ENCODE data around the gene CDH13.

The CDH13 gene

DNA sequence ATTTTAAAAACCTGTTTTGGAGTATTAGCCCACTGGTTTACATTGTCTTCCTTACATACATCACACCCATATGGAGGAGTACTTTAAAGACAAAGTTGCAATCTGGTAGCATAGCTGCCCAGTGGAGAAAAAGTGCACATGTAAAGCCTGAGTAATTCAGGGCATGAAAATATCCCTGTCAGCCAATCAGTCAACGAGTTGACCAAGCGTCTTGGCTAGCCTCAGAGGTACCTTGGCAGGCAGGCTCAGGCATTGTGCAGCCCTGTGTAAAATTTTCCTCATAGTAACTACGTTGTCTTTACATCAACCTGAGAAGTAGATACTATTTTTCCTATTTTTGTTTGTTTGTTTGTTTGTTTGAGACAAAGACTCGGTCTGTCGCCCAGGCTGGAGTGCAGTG lies 339.0 kb downstream of the CDH13 start:
- no peak for DNase-seq

- DNase-seq: no peak
These were observed 340.7 kb downstream of the CDH13 start for GRCh38 chr16:82967424-82967823.

- no peak for DNase-seq
These were observed 344.4 kb downstream of the CDH13 start for GRCh38 chr16:82971126-82971525.

GRCh38 chr16:82972331-82972919 lies 345.7 kb downstream of the CDH13 start:
- DNase-seq: no peak

GRCh38 chr16:82979406-82980111 lies 352.8 kb downstream of the CDH13 start:
- no peak for DNase-seq

DNA sequence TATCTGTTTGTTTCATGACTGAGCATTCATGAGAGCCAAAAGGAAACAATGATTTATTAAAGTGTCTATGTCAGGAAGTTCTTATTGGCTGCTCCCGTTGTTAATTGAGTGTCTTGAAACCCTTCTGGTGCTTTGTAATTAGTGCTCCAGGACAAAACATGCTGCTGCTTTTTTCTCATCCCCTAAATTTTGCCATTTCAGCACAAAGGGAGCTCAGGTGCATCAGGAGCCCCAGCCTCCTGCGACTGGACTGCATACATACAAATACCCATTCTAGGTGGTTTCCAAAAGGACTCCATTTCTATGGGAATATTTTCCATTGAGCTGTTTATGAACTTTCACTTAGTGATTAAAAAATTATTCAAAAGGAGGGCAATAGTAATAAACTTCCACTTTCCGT lies 354.0 kb downstream of the CDH13 start:
- no peak for DNase-seq

DNA sequence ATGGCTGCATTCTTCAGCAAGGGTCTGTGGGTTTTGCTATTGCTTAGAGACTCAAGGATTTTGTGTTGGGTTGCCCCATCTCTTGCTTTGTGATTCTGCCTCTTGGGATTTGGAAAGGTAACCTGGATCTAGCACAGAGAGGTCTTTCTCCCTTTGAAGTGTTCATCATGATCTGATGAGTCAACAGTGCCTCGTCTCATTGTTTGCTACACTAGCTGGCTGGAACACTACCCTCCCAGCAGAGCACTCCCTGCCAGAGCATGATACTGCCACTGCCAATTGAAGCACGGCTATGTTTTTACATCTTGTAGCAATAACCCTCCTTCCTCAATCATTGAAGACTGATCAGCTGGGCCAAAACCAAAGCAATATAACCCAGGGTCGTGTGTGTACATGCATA lies 361.0 kb downstream of the CDH13 start:
- no peak for DNase-seq

DNA sequence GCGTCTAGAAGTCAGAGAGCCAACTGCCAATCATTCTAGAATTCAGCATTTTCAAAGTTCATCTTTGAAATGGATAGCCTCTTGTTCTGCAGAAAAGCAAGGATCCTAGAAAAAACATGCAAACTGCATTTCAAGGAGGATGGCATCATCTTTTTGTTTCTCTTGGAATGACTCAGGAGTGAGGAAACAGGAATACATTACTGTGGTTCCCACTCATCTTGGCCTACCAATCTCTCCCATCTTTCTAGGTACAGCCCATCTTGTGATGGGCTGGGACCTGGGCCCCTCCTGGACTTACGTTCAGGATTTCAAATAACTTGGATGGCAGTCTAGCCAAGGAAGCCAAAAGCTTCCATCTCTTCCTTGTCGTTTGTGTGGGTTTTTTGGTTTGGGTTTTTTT lies 363.4 kb downstream of the CDH13 start:
- no peak for DNase-seq

DNA sequence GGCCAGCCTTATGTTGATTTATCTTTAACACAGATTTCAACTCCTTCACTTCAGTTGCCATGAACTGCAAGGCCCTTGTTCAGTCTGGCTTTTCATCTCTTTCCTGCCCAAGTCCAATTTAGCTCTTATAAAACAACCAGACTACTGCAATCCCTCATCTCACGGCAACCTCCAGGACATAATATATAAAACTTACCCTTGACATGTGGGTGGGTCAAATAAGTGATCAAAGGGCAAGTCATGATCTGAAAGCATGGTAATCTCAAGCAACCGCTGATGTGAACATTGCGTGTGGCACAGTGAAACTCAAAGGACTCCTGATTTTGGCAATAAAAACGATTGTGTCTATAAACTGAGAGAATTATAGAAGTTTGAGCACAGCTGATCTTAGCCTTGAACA lies 364.6 kb downstream of the CDH13 start:
- DNase-seq: no peak

GRCh38 chr16:82991966-82992675 lies 365.4 kb downstream of the CDH13 start:
- DNase-seq: no peak

DNA sequence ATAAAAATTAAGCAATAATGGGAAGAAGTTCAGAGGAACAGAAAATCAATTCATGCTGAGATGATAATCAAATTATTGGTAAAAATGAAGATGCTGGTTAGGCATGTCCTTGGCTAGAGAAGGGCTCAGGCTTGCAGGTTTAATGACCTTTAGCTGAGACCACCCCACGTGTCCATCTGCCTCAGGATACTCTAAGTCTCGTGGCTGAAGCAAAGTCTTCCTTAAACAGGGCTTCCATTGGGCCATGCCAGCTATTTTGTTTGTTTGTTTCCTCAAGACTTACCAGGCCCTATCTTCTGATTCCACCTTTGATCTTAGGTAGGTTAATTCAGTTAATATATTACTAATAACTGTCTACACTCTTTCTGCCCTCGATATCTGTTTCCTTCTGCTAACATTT lies 366.0 kb downstream of the CDH13 start:
- no peak for DNase-seq

DNA sequence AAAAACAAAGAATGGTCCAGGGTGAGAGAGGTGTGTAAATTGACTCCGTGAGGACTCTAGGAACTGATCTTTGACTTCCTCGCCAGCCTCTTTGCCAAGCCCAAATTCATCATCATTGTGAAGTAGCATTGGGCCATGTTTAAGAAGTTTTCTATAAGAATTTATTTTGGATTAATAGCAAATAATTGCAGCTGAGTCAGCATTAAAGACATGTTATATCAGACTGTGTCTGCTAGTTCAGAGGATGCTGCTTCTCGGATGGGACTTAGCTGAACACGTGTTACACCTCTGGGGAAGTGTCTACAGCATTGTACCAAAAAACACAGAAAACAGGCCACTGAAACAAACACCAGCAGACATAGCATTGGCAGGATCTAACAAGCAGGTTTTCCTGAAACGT lies 366.6 kb downstream of the CDH13 start:
- DNase-seq: no peak

DNA sequence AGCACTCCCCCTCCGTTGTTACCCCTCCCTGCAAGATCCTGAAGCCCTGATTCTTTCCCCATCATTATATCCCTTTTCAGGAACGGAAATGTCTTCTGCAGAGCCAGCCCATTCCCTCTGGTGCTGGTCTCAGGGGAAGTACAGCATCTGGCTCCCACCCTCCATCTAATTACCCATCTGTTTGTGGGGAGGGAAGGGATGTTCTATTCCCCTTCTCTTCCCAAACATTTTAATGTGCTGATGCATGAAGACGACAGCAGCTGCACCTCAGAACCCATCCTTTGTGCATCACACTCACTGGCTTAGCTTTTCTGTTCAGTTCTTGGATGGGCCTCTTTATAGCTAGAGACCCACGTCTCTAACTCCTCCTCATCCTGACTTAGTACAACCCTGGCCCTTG lies 367.2 kb downstream of the CDH13 start:
- DNase-seq: no peak

GRCh38 chr16:82995286-82995923 lies 368.6 kb downstream of the CDH13 start:
- DNase-seq: no peak

DNA sequence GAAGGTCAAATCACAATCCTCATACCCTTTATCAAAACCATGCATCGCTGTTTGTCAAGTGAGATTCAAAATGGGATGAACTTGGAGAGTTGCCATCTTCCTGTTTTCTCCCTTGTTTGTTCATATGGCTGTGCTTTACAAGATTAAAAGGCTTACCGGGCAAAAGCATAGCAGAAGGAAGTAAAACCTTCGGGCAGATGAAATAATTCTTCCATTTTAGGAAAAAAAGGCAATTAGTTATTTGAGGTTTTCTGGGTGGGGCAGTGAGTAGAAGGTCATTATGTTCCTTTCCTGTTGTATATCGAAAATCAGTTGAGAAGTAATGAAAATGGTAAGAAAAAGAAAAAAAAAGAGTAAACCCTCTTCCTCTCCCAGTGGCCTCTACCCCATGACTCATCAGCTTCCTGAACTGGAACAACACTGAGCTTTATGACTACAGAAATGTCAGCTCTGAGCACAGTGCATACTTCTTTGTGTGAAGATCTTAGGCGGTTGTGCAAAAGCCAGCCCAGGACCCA lies 369.2 kb downstream of the CDH13 start:
- no peak for DNase-seq

DNA sequence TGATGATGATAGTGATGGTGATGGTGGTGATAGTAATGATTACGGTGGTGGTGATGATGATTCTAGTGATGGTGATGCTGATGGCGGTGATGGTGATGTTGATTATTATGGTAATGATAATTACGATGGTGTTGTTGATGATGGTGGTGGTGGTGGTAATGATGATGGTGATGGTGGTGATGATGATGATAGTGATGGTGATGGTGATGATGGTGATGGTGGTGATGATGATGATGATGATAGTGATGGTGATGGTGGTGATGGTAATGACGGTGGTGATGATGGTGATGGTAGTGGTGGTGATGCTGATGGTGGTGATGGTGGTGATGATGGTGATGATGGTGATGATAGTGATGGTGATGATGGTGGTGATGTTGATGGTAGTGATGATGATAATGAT lies 370.0 kb downstream of the CDH13 start:
- no peak for DNase-seq

DNA sequence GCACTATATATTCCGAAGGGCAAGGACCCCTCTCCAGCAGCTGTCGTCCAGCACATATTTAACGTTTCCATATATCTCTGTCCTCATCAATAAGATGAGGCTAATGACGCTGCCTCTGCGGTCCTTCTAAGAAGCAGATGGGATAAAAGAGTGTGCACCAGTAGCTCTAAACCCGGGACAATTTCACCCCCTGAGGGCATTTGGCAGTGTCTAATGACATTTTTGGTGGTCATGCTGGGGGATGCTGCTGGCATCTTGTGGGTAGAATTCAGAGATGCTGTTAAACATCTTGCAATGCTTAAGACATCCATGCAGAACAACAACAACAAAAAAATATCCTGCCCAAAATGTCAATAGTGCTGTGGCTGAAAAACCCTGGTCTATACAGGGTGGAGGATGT lies 372.9 kb downstream of the CDH13 start:
- DNase-seq: no peak

DNA sequence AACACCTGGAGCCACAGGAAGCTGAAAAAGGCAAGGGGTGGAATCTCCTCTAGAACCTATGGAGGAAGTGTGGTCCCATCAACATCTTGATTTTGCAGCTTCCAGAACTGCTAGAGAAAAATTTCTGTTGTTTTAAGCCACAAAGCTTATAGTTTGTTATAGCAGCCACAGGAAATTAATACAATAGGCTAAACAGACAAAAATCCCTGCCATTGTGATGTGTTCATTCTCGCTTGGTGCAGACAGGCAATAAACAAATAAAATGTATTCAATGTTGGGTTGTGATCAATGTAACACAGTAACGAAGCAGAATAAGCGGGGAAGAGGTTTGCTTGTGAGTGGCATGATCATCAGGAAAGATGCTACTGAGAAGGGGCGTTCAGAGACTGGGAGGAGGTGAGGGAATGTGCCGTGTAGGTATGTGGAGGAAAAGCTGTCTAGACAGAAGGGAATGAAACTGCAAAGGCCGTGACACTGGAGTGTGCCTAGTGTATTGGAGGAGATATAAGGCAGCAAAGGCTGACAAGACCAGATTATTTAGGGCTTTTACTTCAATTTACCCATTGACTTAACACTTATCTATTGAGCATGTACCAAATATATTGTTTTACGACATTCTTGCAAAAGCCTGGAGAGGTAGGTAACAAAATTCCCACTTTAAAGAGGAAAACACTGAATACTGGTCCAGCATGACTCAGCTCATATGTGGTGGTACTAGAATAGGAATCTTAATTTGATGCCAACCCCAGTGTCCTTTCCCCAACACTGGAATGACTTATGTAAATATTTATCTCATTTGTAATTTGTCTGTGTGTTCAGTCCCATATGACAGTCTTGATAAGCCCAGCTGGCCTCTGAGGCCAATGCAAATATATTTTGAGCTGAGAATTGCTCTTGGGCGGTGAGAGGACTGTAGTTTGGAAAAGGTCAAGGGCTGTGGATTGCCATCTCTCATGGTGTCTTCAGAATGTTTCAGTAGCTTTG lies 375.9 kb downstream of the CDH13 start:
- no peak for DNase-seq

DNA sequence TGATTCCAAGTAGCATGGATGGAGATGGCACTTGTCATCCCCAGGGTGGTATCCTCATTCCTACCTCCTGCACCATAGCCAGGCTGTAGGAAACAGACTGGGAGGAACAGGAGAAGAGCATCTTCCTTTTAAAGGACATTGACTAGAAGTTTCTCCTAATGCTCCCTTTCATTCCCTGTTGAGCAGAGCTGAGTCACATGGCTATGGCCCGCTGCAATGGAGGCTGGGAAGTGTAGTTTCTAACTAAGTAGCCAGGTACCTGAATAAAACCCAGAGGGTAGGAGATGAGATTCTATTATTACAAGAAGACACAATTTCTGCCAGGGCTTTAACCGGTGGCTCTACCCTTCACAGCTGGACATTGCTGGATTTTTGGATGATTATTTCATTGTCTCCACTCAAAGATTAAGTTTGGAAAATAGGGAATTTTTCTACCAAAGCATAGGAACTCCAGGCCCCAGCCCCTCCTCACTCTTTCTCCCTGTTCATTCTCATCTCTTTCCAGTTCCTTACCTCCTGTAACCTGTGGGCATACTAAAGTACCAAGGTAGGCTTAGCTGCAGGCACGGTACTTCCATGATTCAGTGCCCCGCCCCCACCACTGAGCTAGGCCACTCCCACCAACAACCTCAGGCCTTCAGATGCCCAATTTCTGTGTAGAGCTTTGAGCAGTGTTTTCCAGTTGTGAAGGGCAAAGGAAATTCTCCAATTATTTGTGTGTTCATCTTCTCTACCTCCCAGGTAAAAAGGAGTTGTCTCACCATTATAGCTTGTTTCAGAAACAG lies 378.3 kb downstream of the CDH13 start:
- DNase-seq: no peak

- DNase-seq: no peak
These were observed 378.9 kb downstream of the CDH13 start for GRCh38 chr16:83005653-83006160.

Measured in activated naive CD4-positive, alpha-beta T cell treated with anti-CD3 and anti-CD28 coated beads, Interleukin-2, amount 50 U/mL, for 16 hours (primary cell).